GM12801 (cell line): Measurements from ENCODE around the gene GK2.

ENCODE experiments used
- CTCF ChIP-seq: IDR thresholded peaks from one replicate; pipeline ENCODE4 v1.5.1; 2011; ENCODE audit warnings: control low read depth; ENCODE audit not compliant: insufficient read length; ENCODE audit errors: extremely low read depth

The GK2 gene

GRCh38 chr4:79431839-79432238 is 23.8 kb upstream of the GK2 start:
- no peak for TF ChIP-seq CTCF

- no peak for TF ChIP-seq CTCF
These were observed 21.3 kb upstream of the GK2 start for GRCh38 chr4:79429113-79429903.

- no peak for TF ChIP-seq CTCF
These were observed 19.0 kb upstream of the GK2 start for GRCh38 chr4:79426989-79427388.

- no peak for TF ChIP-seq CTCF
These were observed 17.6 kb upstream of the GK2 start for GRCh38 chr4:79425586-79425985.

GRCh38 chr4:79421483-79421882 is 13.5 kb upstream of the GK2 start:
- no peak for TF ChIP-seq CTCF

GRCh38 chr4:79413886-79414285 is 5.9 kb upstream of the GK2 start:
- no peak for TF ChIP-seq CTCF

GRCh38 chr4:79413032-79413885 is 5.2 kb upstream of the GK2 start:
- no peak for TF ChIP-seq CTCF
